Fibroblast of pulmonary artery (primary cell): ENCODE data around the gene DDX27.

Source experiments
- DNase-seq: peaks from one replicate; pipeline ENCODE4 v3.0.0-alpha.2; 2010; ENCODE audit warnings: low read depth
- H3K4me3 ChIP-seq: replicated peaks from 2 replicates; pipeline ENCODE4 v1.5.1; 2011; ENCODE audit warnings: low read depth, mild to moderate bottlenecking, control low read depth, low read length, moderate library complexity
- CTCF ChIP-seq: IDR thresholded peaks from 2 replicates; pipeline ENCODE4 v1.5.1; 2011; ENCODE audit warnings: mild to moderate bottlenecking, control low read depth, low read length, inconsistent platforms; ENCODE audit errors: missing control alignments

DDX27 gene

GRCh38 chr20:49231471-49231870, 12.3 kb downstream of the DDX27 start:
- H3K4me3 ChIP-seq = no peak overlapping the region
- no peak for DNase-seq
- no peak for TF ChIP-seq CTCF

- DNase-seq = no peak
- TF ChIP-seq CTCF = no peak
- no peak overlapping the region for H3K4me3 ChIP-seq
Observed at GRCh38 chr20:49233226-49233625, 14.0 kb downstream of the DDX27 start.

- no peak for TF ChIP-seq CTCF
- no peak for DNase-seq
- no peak overlapping the region for H3K4me3 ChIP-seq
Observed at GRCh38 chr20:49234831-49235230, 15.6 kb downstream of the DDX27 start.

GRCh38 chr20:49236301-49236700, 17.1 kb downstream of the DDX27 start:
- no peak for TF ChIP-seq CTCF
- H3K4me3 ChIP-seq = no peak overlapping the region
- no peak for DNase-seq

- TF ChIP-seq CTCF = no peak
- no peak for DNase-seq
- H3K4me3 ChIP-seq = no peak overlapping the region
Observed at GRCh38 chr20:49237531-49237930, 18.3 kb downstream of the DDX27 start.

GRCh38 chr20:49245921-49246740, 26.9 kb downstream of the DDX27 start:
- peak; percentile 84 for TF ChIP-seq CTCF
- peak; percentile 70 for DNase-seq
- H3K4me3 ChIP-seq = no peak overlapping the region
